Panc1 (cell line): Measurements from ENCODE around the gene JCHAIN.

Source experiments
- CTCF ChIP-seq: fragments of 450-650 bp; IDR thresholded peaks from 2 replicates; pipeline ENCODE4 v1.5.1; 2017; ENCODE audit warnings: mild to moderate bottlenecking
- POLR2AphosphoS5 ChIP-seq: IDR thresholded peaks from 2 replicates; pipeline ENCODE4 v1.6.1; 2012; ENCODE audit warnings: mild to moderate bottlenecking, low read depth, low read length, moderate library complexity
- REST ChIP-seq, 2 experiments: IDR thresholded peaks; 2 replicates each; pipeline ENCODE4 v1.6.1; 2011 to 2012; ENCODE audit warnings: low read depth in 2 of 2, control low read depth in 1 of 2, low read length in 1 of 2, mild to moderate bottlenecking in 1 of 2, moderate library complexity in 1 of 2; ENCODE audit not compliant: insufficient read depth in 1 of 2
- SIN3A ChIP-seq: IDR thresholded peaks from 2 replicates; pipeline ENCODE4 v1.6.1; 2012; ENCODE audit warnings: low read depth, mild to moderate bottlenecking, low read length, moderate library complexity, borderline replicate concordance; ENCODE audit not compliant: insufficient read depth

- no peak for TF ChIP-seq SIN3A
- TF ChIP-seq CTCF = no peak
- TF ChIP-seq POLR2AphosphoS5 = no peak
- no peak for TF ChIP-seq REST (IDR thresholded peaks at IDR 0.05; ENCODE audit: insufficient read depth in 1 of 2, low read depth in 2 of 2, low read length in 1 of 2)
Measured at GRCh38 chr4:70666369-70666768, at the start of gene JCHAIN.
